CMK (cell line): ENCODE results near the gene FPGT.
"Not testable (repeated sequence)": the region's sequence is repeated elsewhere in the genome, so short reads cannot be mapped to it uniquely, and the experiment has no call there.

Source experiments
- DNase-seq: peaks from one replicate; pipeline ENCODE4 v3.0.0-alpha.2; 2010; ENCODE audit warnings: low read depth

Gene FPGT

GRCh38 chr1:74197657-74198552, at the start of gene FPGT, which contains the start of gene LRRIQ3:
FPGT (plus strand) TSS chr1:74198242; CDS start chr1:74198279, 37 bp downstream.
LRRIQ3 (minus strand) TSS chr1:74198176; CDS start chr1:74183684, 14,492 bp downstream.
- DNase-seq, result peak; percentile 85

GRCh38 chr1:74160046-74160445, 38.0 kb upstream of the FPGT start:
- DNase-seq, result no peak

- DNase-seq, result no peak
These were observed 36.5 kb upstream of the FPGT start for GRCh38 chr1:74161497-74161896.

- DNase-seq, result no peak
These were observed 35.7 kb upstream of the FPGT start for GRCh38 chr1:74162333-74162732.

GRCh38 chr1:74174423-74174822, 23.6 kb upstream of the FPGT start:
- not testable (repeated sequence) for DNase-seq

- DNase-seq, result no peak
These were observed 17.6 kb upstream of the FPGT start for GRCh38 chr1:74180490-74180889.

- no peak for DNase-seq
These were observed 4.1 kb upstream of the FPGT start for GRCh38 chr1:74193908-74194307.

- no peak for DNase-seq
These were observed 2.7 kb upstream of the FPGT start for GRCh38 chr1:74195339-74195738.

- no peak for DNase-seq
These were observed 787 bp upstream of the FPGT start for GRCh38 chr1:74197255-74197654.

GRCh38 chr1:74199504-74199903, 1.5 kb downstream of the FPGT start:
- peak; percentile 34 for DNase-seq

GRCh38 chr1:74205266-74205665, 7.2 kb downstream of the FPGT start:
- DNase-seq, result no peak

GRCh38 chr1:74215229-74215628, 17.2 kb downstream of the FPGT start:
- DNase-seq, result no peak

GRCh38 chr1:74222701-74223100, 24.7 kb downstream of the FPGT start:
- DNase-seq, result no peak

- no peak for DNase-seq
These were observed 25.4 kb downstream of the FPGT start for GRCh38 chr1:74223453-74223852.

GRCh38 chr1:74235153-74235552, 37.1 kb downstream of the FPGT start, which contains the start of gene TNNI3K:
TNNI3K (plus strand) TSS chr1:74235387; CDS start chr1:74235452, 65 bp downstream.
- no peak for DNase-seq

GRCh38 chr1:74236440-74236839, 38.4 kb downstream of the FPGT start:
- no peak for DNase-seq

- DNase-seq, result no peak
These were observed 39.0 kb downstream of the FPGT start for GRCh38 chr1:74237035-74237434.

GRCh38 chr1:74237787-74238186, 39.7 kb downstream of the FPGT start:
- no peak for DNase-seq

- no peak for DNase-seq
These were observed 47.2 kb downstream of the FPGT start for GRCh38 chr1:74245168-74245772.

- DNase-seq, result no peak
These were observed 48.3 kb downstream of the FPGT start for GRCh38 chr1:74246315-74246714.

- no peak for DNase-seq
These were observed 50.0 kb downstream of the FPGT start for GRCh38 chr1:74247881-74248528.

GRCh38 chr1:74253243-74253824, 55.3 kb downstream of the FPGT start:
- not testable (repeated sequence) for DNase-seq
